ENCODE data around the gene ECI2. TPM values are rescaled to one million over a fixed set of nuclear protein-coding genes. Genes with fewer than 3 reads are reported as not detected.
A peak's percentile ranks its signal among the peaks of the same experiment; 100 is the strongest.

ECI2 gene
- total RNA-seq, 3 donors from 2014 or later = 12.5 to 14.2 (median 13.2) TPM

- no peak for DNase-seq
- Mint-ChIP-seq H3K4me3 (no peak overlapping the region), H3K36me3 (ENCODE audit: insufficient read depth) (no peaks in the 10 kb centered on the region), H3K27me3 (ENCODE audit: low read depth) (no peaks in the 10 kb centered on the region), H3K4me1 (ENCODE audit: low read depth) (no peaks in the 10 kb centered on the region), H3K9me3 (no peaks in the 10 kb centered on the region)
- ATAC-seq = no peak
Measured at GRCh38 chr6:4163408-4164116, 28.2 kb upstream of the ECI2 start.

GRCh38 chr6:4162370-4162769 is 27.0 kb upstream of the ECI2 start:
- H3K27me3 Mint-ChIP-seq (ENCODE audit: low read depth) = no peaks in the 10 kb centered on the region
- H3K4me3 Mint-ChIP-seq = no peak overlapping the region
- DNase-seq (no peak), ATAC-seq (no peak)
- H3K4me1 Mint-ChIP-seq (ENCODE audit: low read depth) = no peaks in the 10 kb centered on the region
- H3K9me3 Mint-ChIP-seq = no peaks in the 10 kb centered on the region
- H3K36me3 Mint-ChIP-seq (ENCODE audit: insufficient read depth) = no peaks in the 10 kb centered on the region

- H3K4me3 Mint-ChIP-seq = no peak overlapping the region
- H3K27me3 Mint-ChIP-seq (ENCODE audit: low read depth) = no peaks in the 10 kb centered on the region
- no peaks in the 10 kb centered on the region for H3K36me3 Mint-ChIP-seq (ENCODE audit: insufficient read depth)
- H3K9me3 Mint-ChIP-seq = no peaks in the 10 kb centered on the region
- H3K4me1 Mint-ChIP-seq (ENCODE audit: low read depth) = peaks cover 4% of the 10 kb centered on the region
- ATAC-seq = no peak
- no peak for DNase-seq
Measured at GRCh38 chr6:4159491-4159890, 24.1 kb upstream of the ECI2 start.

GRCh38 chr6:4157506-4157905 is 22.1 kb upstream of the ECI2 start:
- H3K4me3 Mint-ChIP-seq = no peak overlapping the region
- H3K4me1 Mint-ChIP-seq (ENCODE audit: low read depth) = peaks cover 4% of the 10 kb centered on the region
- no peaks in the 10 kb centered on the region for H3K36me3 Mint-ChIP-seq (ENCODE audit: insufficient read depth)
- DNase-seq (no peak), ATAC-seq (no peak)
- peaks cover 7% of the 10 kb centered on the region for H3K27me3 Mint-ChIP-seq (ENCODE audit: low read depth)
- no peaks in the 10 kb centered on the region for H3K9me3 Mint-ChIP-seq

GRCh38 chr6:4155848-4156466 is 20.6 kb upstream of the ECI2 start:
- Mint-ChIP-seq H3K9me3 (no peaks in the 10 kb centered on the region), H3K27me3 (ENCODE audit: low read depth) (peaks cover 9% of the 10 kb centered on the region), H3K4me3 (no peak overlapping the region), H3K36me3 (ENCODE audit: insufficient read depth) (no peaks in the 10 kb centered on the region), H3K4me1 (ENCODE audit: low read depth) (peaks cover 4% of the 10 kb centered on the region)
- ATAC-seq (peak; percentile 91 to 98), DNase-seq (peak; percentile 76)

- Mint-ChIP-seq H3K4me3 (no peak overlapping the region), H3K9me3 (no peaks in the 10 kb centered on the region), H3K4me1 (ENCODE audit: low read depth) (peaks cover 4% of the 10 kb centered on the region), H3K36me3 (ENCODE audit: insufficient read depth) (no peaks in the 10 kb centered on the region), H3K27me3 (ENCODE audit: low read depth) (peaks cover 9% of the 10 kb centered on the region)
- ATAC-seq (peak in 1 of 2 donors; percentile 57), DNase-seq (no peak)
Measured at GRCh38 chr6:4153514-4153985, 18.2 kb upstream of the ECI2 start.

GRCh38 chr6:4145083-4145482 is 9.7 kb upstream of the ECI2 start:
- Mint-ChIP-seq H3K9me3 (peaks cover 7% of the 10 kb centered on the region), H3K4me3 (no peak overlapping the region), H3K27me3 (ENCODE audit: low read depth) (no peaks in the 10 kb centered on the region), H3K4me1 (ENCODE audit: low read depth) (no peaks in the 10 kb centered on the region), H3K36me3 (ENCODE audit: insufficient read depth) (no peaks in the 10 kb centered on the region)
- ATAC-seq = no peak
- DNase-seq = no peak

GRCh38 chr6:4139272-4139671 is 3.9 kb upstream of the ECI2 start:
- Mint-ChIP-seq H3K4me3 (no peak overlapping the region), H3K27me3 (ENCODE audit: low read depth) (no peaks in the 10 kb centered on the region), H3K36me3 (ENCODE audit: insufficient read depth) (no peaks in the 10 kb centered on the region), H3K9me3 (peaks cover 2% of the 10 kb centered on the region), H3K4me1 (ENCODE audit: low read depth) (peaks cover 33% of the 10 kb centered on the region)
- no peak for ATAC-seq
- no peak for DNase-seq

- H3K4me1 Mint-ChIP-seq (ENCODE audit: low read depth) = peaks cover 42% of the 10 kb centered on the region
- H3K4me3 Mint-ChIP-seq = no peak overlapping the region
- no peak for ATAC-seq
- H3K27me3 Mint-ChIP-seq (ENCODE audit: low read depth) = no peaks in the 10 kb centered on the region
- no peak for DNase-seq
- peaks cover 5% of the 10 kb centered on the region for H3K36me3 Mint-ChIP-seq (ENCODE audit: insufficient read depth)
- no peaks in the 10 kb centered on the region for H3K9me3 Mint-ChIP-seq
Measured at GRCh38 chr6:4138186-4138585, 2.8 kb upstream of the ECI2 start.

- Mint-ChIP-seq H3K4me1 (ENCODE audit: low read depth) (peaks cover 49% of the 10 kb centered on the region), H3K9me3 (peaks cover 6% of the 10 kb centered on the region), H3K36me3 (ENCODE audit: insufficient read depth) (peaks cover 20% of the 10 kb centered on the region), H3K27me3 (ENCODE audit: low read depth) (no peaks in the 10 kb centered on the region), H3K4me3 (peak overlapping the region; percentile 83)
- ATAC-seq (no peak), DNase-seq (no peak)
Measured at GRCh38 chr6:4136354-4136831, 1.0 kb upstream of the ECI2 start.

GRCh38 chr6:4135665-4136353 is 434 bp upstream of the ECI2 start:
- peaks cover 49% of the 10 kb centered on the region for H3K4me1 Mint-ChIP-seq (ENCODE audit: low read depth)
- H3K4me3 Mint-ChIP-seq = peak overlapping the region; percentile 83
- ATAC-seq = peak; percentile 91 to 93

GRCh38 chr6:4133941-4134838 is 1.2 kb downstream of the ECI2 start:
- Mint-ChIP-seq H3K27me3 (ENCODE audit: low read depth) (no peaks in the 10 kb centered on the region), H3K4me1 (ENCODE audit: low read depth) (peaks cover 46% of the 10 kb centered on the region)
- ATAC-seq = no peak

More at GRCh38 chr6:4135665-4136353, 434 bp upstream of the ECI2 start:
- peak; percentile 97 for DNase-seq
- Mint-ChIP-seq H3K9me3 (peaks cover 6% of the 10 kb centered on the region), H3K27me3 (ENCODE audit: low read depth) (no peaks in the 10 kb centered on the region), H3K36me3 (ENCODE audit: insufficient read depth) (peaks cover 24% of the 10 kb centered on the region)

GRCh38 chr6:4130357-4130987 is 4.9 kb downstream of the ECI2 start:
- H3K4me3 Mint-ChIP-seq = no peak overlapping the region
- peaks cover 6% of the 10 kb centered on the region for H3K9me3 Mint-ChIP-seq
- no peaks in the 10 kb centered on the region for H3K27me3 Mint-ChIP-seq (ENCODE audit: low read depth)
- H3K4me1 Mint-ChIP-seq (ENCODE audit: low read depth) = peaks cover 19% of the 10 kb centered on the region
- no peak for ATAC-seq
- H3K36me3 Mint-ChIP-seq (ENCODE audit: insufficient read depth) = peaks cover 55% of the 10 kb centered on the region
- no peak for DNase-seq

More at GRCh38 chr6:4133941-4134838, 1.2 kb downstream of the ECI2 start:
- Mint-ChIP-seq H3K4me3 (peak overlapping the region; percentile 87), H3K9me3 (peaks cover 6% of the 10 kb centered on the region), H3K36me3 (ENCODE audit: insufficient read depth) (peaks cover 35% of the 10 kb centered on the region)
- no peak for DNase-seq

Data from activated T-cell treated with anti-CD3 and anti-CD28 coated beads, Interleukin-2, amount 50 U/mL, for 4 hours (primary cell).